ENCODE data around the gene SNAI3. TPM values are rescaled to one million over a fixed set of nuclear protein-coding genes. Genes with fewer than 3 reads are reported as not detected.

SNAI3 gene
- total RNA-seq, 2 experiments from 2014 or later = 5.2 to 5.3 TPM

- H3K27me3 Mint-ChIP-seq = peaks cover 16% of the 10 kb centered on the region
- H3K27ac Mint-ChIP-seq = peak overlapping the region; percentile 78
- ChIA-PET POLR2A (interaction anchor here (2.5 kb wide), 1 partner anchor 65 kb away, joined by 14 read pairs; the partner anchor contains the start of gene ZC3H18), CTCF (no interaction called here)
- no peaks in the 10 kb centered on the region for H3K9me3 Mint-ChIP-seq
- ATAC-seq (no peak), DNase-seq (peak; percentile 37)
- H3K4me1 Mint-ChIP-seq (ENCODE audit: low read depth) = peaks cover 39% of the 10 kb centered on the region
- TF ChIP-seq CTCF (IDR thresholded peaks at IDR 0.05) = no peak
- H3K36me3 Mint-ChIP-seq (ENCODE audit: low read depth) = peaks cover 5% of the 10 kb centered on the region
- peak overlapping the region; percentile 66 for H3K4me3 Mint-ChIP-seq
- intact Hi-C loops (cut with micrococcal nuclease) = no loop called here
These were observed 51.2 kb downstream of the SNAI3 start for GRCh38 chr16:88634994-88635670.

- peaks cover 10% of the 10 kb centered on the region for H3K27me3 Mint-ChIP-seq
- H3K4me3 Mint-ChIP-seq = peak overlapping the region; percentile 66
- intact Hi-C loops (cut with micrococcal nuclease) = no loop called here
- no peaks in the 10 kb centered on the region for H3K9me3 Mint-ChIP-seq
- no peak for TF ChIP-seq CTCF (IDR thresholded peaks at IDR 0.05)
- H3K27ac Mint-ChIP-seq = peak overlapping the region; percentile 42
- H3K36me3 Mint-ChIP-seq (ENCODE audit: low read depth) = peaks cover 5% of the 10 kb centered on the region
- H3K4me1 Mint-ChIP-seq (ENCODE audit: low read depth) = peaks cover 39% of the 10 kb centered on the region
- ATAC-seq (peak; percentile 47), DNase-seq (peak; percentile 81)
- ChIA-PET POLR2A (no interaction called here), CTCF (no interaction called here)
These were observed 51.9 kb downstream of the SNAI3 start for GRCh38 chr16:88634141-88634993.

DNA sequence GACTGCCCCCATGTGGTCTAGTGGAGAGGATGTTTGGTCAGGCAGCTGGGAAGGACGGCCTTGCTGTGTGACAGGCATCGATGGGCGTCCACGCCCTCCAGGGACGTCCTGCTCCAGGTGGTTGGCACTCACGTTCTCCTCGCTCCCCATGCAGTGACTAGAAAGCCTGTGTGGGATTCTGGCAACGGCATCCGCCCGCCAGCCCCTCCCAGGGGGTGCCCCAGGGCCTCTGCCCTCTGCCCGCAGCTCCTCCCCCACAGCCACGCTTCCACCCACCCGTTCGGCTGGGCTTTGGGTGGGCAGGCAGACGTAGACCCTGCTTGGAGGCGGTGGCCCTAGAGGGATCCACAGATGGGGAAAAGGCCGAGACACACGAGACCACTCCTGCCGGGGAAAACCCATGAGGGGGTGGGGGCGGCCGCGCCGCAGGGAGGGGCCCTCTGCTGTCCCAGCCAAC is 52.6 kb downstream of the SNAI3 start:
- Mint-ChIP-seq H3K4me1 (ENCODE audit: low read depth) (peaks cover 37% of the 10 kb centered on the region), H3K27ac (peak overlapping the region; percentile 69), H3K36me3 (ENCODE audit: low read depth) (peaks cover 5% of the 10 kb centered on the region), H3K4me3 (peak overlapping the region; percentile 66), H3K27me3 (peaks cover 8% of the 10 kb centered on the region), H3K9me3 (no peaks in the 10 kb centered on the region)
- peak; percentile 56 for ATAC-seq
- CTCF ChIA-PET = interaction anchor here (1.2 kb wide), 1 partner anchor 24 kb away, joined by 3 read pairs; no protein-coding TSS in a partner anchor
- TF ChIP-seq CTCF (IDR thresholded peaks at IDR 0.05) = peak; percentile 1
- peak; percentile 85 for DNase-seq
- intact Hi-C loops (cut with micrococcal nuclease) = no loop called here
- POLR2A ChIA-PET = interaction anchor here (1.5 kb wide), 1 partner anchor 9 kb away, joined by 4 read pairs; no protein-coding TSS in a partner anchor

GRCh38 chr16:88632587-88632930 is 53.7 kb downstream of the SNAI3 start:
- POLR2A ChIA-PET = interaction anchor here (1.0 to 1.5 kb wide), 3 partner anchors 10 to 62 kb away, joined by 3 to 4 read pairs (median 4); partner anchors contain the start of gene ZC3H18
- Mint-ChIP-seq H3K4me3 (no peak overlapping the region), H3K36me3 (ENCODE audit: low read depth) (peaks cover 7% of the 10 kb centered on the region), H3K9me3 (no peaks in the 10 kb centered on the region), H3K27ac (peak overlapping the region; percentile 10), H3K4me1 (ENCODE audit: low read depth) (peaks cover 30% of the 10 kb centered on the region), H3K27me3 (peaks cover 4% of the 10 kb centered on the region)
- ATAC-seq (no peak), DNase-seq (no peak)
- CTCF ChIA-PET = interaction anchor here (1.2 kb wide), 1 partner anchor 23 kb away, joined by 3 read pairs; no protein-coding TSS in a partner anchor
- intact Hi-C loops (cut with micrococcal nuclease) = no loop called here
- no peak for TF ChIP-seq CTCF (IDR thresholded peaks at IDR 0.05)

All from activated CD8-positive, alpha-beta T cell treated with anti-CD3 and anti-CD28 coated beads for 36 hours (primary cell).